ENCODE data around the gene MYO5A.

Gene MYO5A

DNA sequence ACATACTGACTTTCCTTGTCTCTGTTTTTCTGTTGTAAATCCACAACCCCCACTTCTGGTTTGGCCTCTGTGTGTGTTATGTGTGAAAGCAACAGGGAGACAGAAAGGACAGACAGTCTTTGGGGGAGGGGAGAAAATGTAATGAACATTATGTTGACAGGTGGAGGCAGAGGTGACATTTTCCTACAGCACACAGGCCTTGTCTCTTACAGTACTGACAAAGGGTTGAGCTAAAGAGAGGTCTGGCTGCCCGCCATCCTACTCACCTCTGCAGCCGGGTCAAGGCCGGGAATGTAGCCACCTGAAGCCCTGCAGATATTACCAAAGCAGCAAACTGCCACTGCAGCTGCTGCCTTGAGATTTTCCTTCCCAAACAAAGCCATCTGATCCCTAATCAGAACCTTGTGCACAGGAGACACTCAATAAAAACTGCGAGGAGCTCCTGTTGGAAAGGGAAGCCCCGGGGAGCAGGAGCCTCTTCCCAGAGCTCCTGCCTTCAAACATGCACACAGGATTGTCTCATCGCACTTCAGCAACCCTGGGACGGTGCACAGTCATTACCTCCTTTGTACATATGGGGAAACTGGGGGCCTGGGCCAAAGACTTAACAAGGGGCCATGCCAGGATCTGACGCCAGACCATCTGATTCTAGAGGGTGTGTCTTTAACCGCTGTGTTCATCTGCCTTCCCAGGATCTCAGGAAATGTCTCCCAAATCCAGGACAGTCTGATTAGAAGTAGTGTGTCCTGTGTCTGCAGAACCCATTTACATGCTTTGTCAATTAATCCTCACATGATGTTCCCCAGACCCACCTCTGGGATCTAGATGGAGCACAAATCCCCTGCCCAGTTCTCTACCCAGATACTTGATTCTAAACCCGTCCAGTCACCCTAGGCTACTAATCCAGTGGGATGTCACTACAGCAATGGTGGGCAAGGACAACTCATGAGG is 247.3 kb downstream of the MYO5A start:
- Histone ChIP-seq H3K79me1 (replicated peaks; ENCODE audit: low read length, poor library complexity, severe bottlenecking) (no peaks in the 10 kb centered on the region), H2BK120ac (ENCODE audit: low read depth, low read length) (no peak overlapping the region), H2BK12ac (ENCODE audit: low read length in 2 of 2) (no peak overlapping the region), H3K27ac (ENCODE audit: low read length, poor library complexity, severe bottlenecking) (no peak overlapping the region), H3K4me2 (ENCODE audit: low read length, poor library complexity, severe bottlenecking) (no peak overlapping the region), H4K91ac (ENCODE audit: low read length) (no peak overlapping the region), H3K9me3 (ENCODE audit: control insufficient read depth, low read length) (no peaks in the 10 kb centered on the region), H3K4me3 (ENCODE audit: insufficient read depth in 1 of 2, low read depth in 1 of 2, low read length in 2 of 2) (no peak overlapping the region), H2AK5ac (ENCODE audit: low read length, severe bottlenecking) (no peak overlapping the region), H4K8ac (ENCODE audit: low read length) (no peak overlapping the region), H3K4me1 (ENCODE audit: control insufficient read depth, insufficient read depth, low read depth, low read length) (no peaks in the 10 kb centered on the region), H3K14ac (ENCODE audit: low read length in 2 of 2) (no peak overlapping the region), H3K27me3 (ENCODE audit: control insufficient read depth in 1 of 2, insufficient read depth in 1 of 2, low read length in 2 of 2) (peaks cover 0 to 6% of the 10 kb centered on the region in 2 experiments), H3K36me3 (ENCODE audit: control insufficient read depth in 1 of 2, insufficient read depth in 2 of 2, low read depth in 1 of 2, low read length in 2 of 2) (no peaks in the 10 kb centered on the region), H2AFZ (ENCODE audit: low read depth, low read length) (no peak overlapping the region), H2BK15ac (ENCODE audit: low read depth, poor library complexity, severe bottlenecking) (no peak overlapping the region), H2BK5ac (ENCODE audit: low read depth, low read length, poor library complexity, severe bottlenecking) (no peak overlapping the region), H3K4ac (ENCODE audit: low read depth in 1 of 2, low read length in 2 of 2) (no peak overlapping the region), H3K9ac (ENCODE audit: low read length) (no peak overlapping the region), H3K23ac (ENCODE audit: low read length in 2 of 2) (no peak overlapping the region), H3K18ac (ENCODE audit: low read depth in 1 of 2, low read length in 2 of 2) (no peak overlapping the region)
- no peak for DNase-seq
- 88% methylated on average over 10 of the region's 10 CpGs for WGBS

DNA sequence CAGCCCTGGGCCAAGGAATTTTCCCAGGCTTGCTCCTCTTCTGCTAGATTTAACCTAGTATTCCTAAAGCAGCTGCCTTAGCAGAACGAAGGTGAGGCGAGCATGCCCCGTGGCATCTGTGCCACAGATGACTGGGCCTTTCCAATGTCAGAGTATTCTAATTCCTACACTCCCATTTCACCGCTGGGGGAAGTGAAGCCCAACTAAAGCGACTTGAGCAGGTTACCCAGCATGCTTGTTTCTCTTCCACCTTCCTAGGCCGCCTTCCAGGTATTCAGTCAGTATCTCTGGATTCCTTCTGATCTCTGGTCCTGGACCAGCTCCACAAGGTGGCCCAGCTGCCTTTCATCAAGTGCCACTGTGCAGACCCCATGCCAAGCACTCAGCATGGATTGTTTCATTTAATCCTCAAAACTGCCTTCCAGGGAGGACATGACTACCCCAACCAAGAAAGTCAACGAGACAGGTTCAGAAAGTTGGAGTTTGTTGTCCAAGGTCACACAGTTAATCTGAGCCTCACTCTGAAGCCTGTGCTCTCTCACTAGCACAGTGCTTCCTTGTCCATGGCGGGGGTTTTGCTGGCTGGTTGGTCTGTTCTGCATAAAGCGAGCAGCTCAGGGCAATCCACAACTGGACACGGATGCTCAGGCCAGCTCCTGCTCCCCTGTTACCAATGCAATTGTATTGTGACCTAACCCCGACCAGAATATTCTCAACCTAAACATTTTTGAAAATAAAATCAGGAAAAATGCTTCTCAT is 248.2 kb downstream of the MYO5A start:
- Histone ChIP-seq H3K79me1 (replicated peaks; ENCODE audit: low read length, poor library complexity, severe bottlenecking) (no peaks in the 10 kb centered on the region), H3K4me3 (ENCODE audit: insufficient read depth in 1 of 2, low read depth in 1 of 2, low read length in 2 of 2) (no peak overlapping the region), H2BK12ac (ENCODE audit: low read length in 2 of 2) (no peak overlapping the region), H3K23ac (ENCODE audit: low read length in 2 of 2) (no peak overlapping the region), H3K27ac (ENCODE audit: low read length, poor library complexity, severe bottlenecking) (no peak overlapping the region), H3K9me3 (ENCODE audit: control insufficient read depth, low read length) (no peaks in the 10 kb centered on the region), H3K4ac (ENCODE audit: low read depth in 1 of 2, low read length in 2 of 2) (no peak overlapping the region), H4K91ac (ENCODE audit: low read length) (no peak overlapping the region), H3K18ac (ENCODE audit: low read depth in 1 of 2, low read length in 2 of 2) (no peak overlapping the region), H3K4me2 (ENCODE audit: low read length, poor library complexity, severe bottlenecking) (no peak overlapping the region), H3K9ac (ENCODE audit: low read length) (no peak overlapping the region), H3K14ac (ENCODE audit: low read length in 2 of 2) (no peak overlapping the region), H2BK15ac (ENCODE audit: low read depth, poor library complexity, severe bottlenecking) (no peak overlapping the region), H2AK5ac (ENCODE audit: low read length, severe bottlenecking) (no peak overlapping the region), H3K4me1 (ENCODE audit: control insufficient read depth, insufficient read depth, low read depth, low read length) (no peaks in the 10 kb centered on the region), H4K8ac (ENCODE audit: low read length) (no peak overlapping the region), H2AFZ (ENCODE audit: low read depth, low read length) (no peak overlapping the region), H3K36me3 (ENCODE audit: control insufficient read depth in 1 of 2, insufficient read depth in 2 of 2, low read depth in 1 of 2, low read length in 2 of 2) (no peaks in the 10 kb centered on the region), H2BK120ac (ENCODE audit: low read depth, low read length) (no peak overlapping the region), H3K27me3 (ENCODE audit: control insufficient read depth in 1 of 2, insufficient read depth in 1 of 2, low read length in 2 of 2) (peaks cover 0 to 6% of the 10 kb centered on the region in 2 experiments), H2BK5ac (ENCODE audit: low read depth, low read length, poor library complexity, severe bottlenecking) (no peak overlapping the region)
- WGBS, result 80% methylated on average over 11 of the region's 11 CpGs
- DNase-seq, result no peak

GRCh38 chr15:52278636-52279367 is 249.9 kb downstream of the MYO5A start:
- H3K4ac ChIP-seq (ENCODE audit: low read depth in 1 of 2, low read length in 2 of 2), result no peak overlapping the region
- no peak overlapping the region for H2BK12ac ChIP-seq (ENCODE audit: low read length in 2 of 2)
- H2AK5ac ChIP-seq (ENCODE audit: low read length, severe bottlenecking), result no peak overlapping the region
- H4K91ac ChIP-seq (ENCODE audit: low read length), result no peak overlapping the region
- no peaks in the 10 kb centered on the region for H3K9me3 ChIP-seq (ENCODE audit: control insufficient read depth, low read length)
- DNase-seq, result no peak
- no peak overlapping the region for H4K8ac ChIP-seq (ENCODE audit: low read length)
- peaks cover 0 to 6% of the 10 kb centered on the region in 2 experiments for H3K27me3 ChIP-seq (ENCODE audit: control insufficient read depth in 1 of 2, insufficient read depth in 1 of 2, low read length in 2 of 2)
- H3K4me3 ChIP-seq (ENCODE audit: insufficient read depth in 1 of 2, low read depth in 1 of 2, low read length in 2 of 2), result no peak overlapping the region
- no peak overlapping the region for H3K9ac ChIP-seq (ENCODE audit: low read length)
- no peak overlapping the region for H2AFZ ChIP-seq (ENCODE audit: low read depth, low read length)
- H2BK5ac ChIP-seq (ENCODE audit: low read depth, low read length, poor library complexity, severe bottlenecking), result no peak overlapping the region
- no peak overlapping the region for H3K18ac ChIP-seq (ENCODE audit: low read depth in 1 of 2, low read length in 2 of 2)
- WGBS, result 90% methylated on average over 10 of the region's 13 CpGs
- H3K4me2 ChIP-seq (ENCODE audit: low read length, poor library complexity, severe bottlenecking), result no peak overlapping the region
- H2BK15ac ChIP-seq (ENCODE audit: low read depth, poor library complexity, severe bottlenecking), result no peak overlapping the region
- no peaks in the 10 kb centered on the region for H3K79me1 ChIP-seq (replicated peaks; ENCODE audit: low read length, poor library complexity, severe bottlenecking)
- H3K36me3 ChIP-seq (ENCODE audit: control insufficient read depth in 1 of 2, insufficient read depth in 2 of 2, low read depth in 1 of 2, low read length in 2 of 2), result no peaks in the 10 kb centered on the region
- no peaks in the 10 kb centered on the region for H3K4me1 ChIP-seq (ENCODE audit: control insufficient read depth, insufficient read depth, low read depth, low read length)
- H2BK120ac ChIP-seq (ENCODE audit: low read depth, low read length), result no peak overlapping the region
- H3K23ac ChIP-seq (ENCODE audit: low read length in 2 of 2), result no peak overlapping the region
- no peak overlapping the region for H3K14ac ChIP-seq (ENCODE audit: low read length in 2 of 2)
- H3K27ac ChIP-seq (ENCODE audit: low read length, poor library complexity, severe bottlenecking), result no peak overlapping the region

All from mesenchymal stem cell (in vitro differentiated cells and primary cell).